H9 (cell line): ENCODE results near the gene JAK2. TPM values are rescaled to one million over a fixed set of nuclear protein-coding genes. Genes with fewer than 3 reads are reported as not detected.

ENCODE experiments used
- DNase-seq: peaks from one replicate; pipeline ENCODE4 v3.0.0-alpha.2; 2017
- H2AFZ ChIP-seq: one replicate; pipeline ENCODE4 v1.6.1; 2013; ENCODE audit warnings: mild to moderate bottlenecking, low read length, control low read depth, moderate library complexity
- H2AK5ac ChIP-seq: 2 replicates; pipeline ENCODE4 v1.6.1; 2013; ENCODE audit warnings: low read length, control low read depth, mixed read lengths; ENCODE audit not compliant: insufficient read length
- H2BK120ac ChIP-seq: one replicate; pipeline ENCODE4 v1.6.1; 2013; ENCODE audit warnings: low read depth, mild to moderate bottlenecking, low read length, control low read depth, inconsistent platforms; ENCODE audit not compliant: poor library complexity, severe bottlenecking
- H2BK12ac ChIP-seq: 2 replicates; pipeline ENCODE4 v1.6.1; 2013; ENCODE audit warnings: low read length, control low read depth, mixed read lengths, low read depth; ENCODE audit not compliant: insufficient read length
- H2BK15ac ChIP-seq: 2 replicates; pipeline ENCODE4 v1.6.1; 2013; ENCODE audit warnings: low read depth, low read length, control low read depth
- H2BK20ac ChIP-seq: one replicate; pipeline ENCODE4 v1.6.1; 2013; ENCODE audit warnings: low read depth, mild to moderate bottlenecking, low read length, control low read depth, inconsistent platforms; ENCODE audit not compliant: poor library complexity, severe bottlenecking
- H2BK5ac ChIP-seq: 2 replicates; pipeline ENCODE4 v1.6.1; 2013; ENCODE audit warnings: low read length, control low read depth, mixed read lengths; ENCODE audit not compliant: insufficient read length
- H3K14ac ChIP-seq: 2 replicates; pipeline ENCODE4 v1.6.1; 2013; ENCODE audit warnings: low read length, control low read depth; ENCODE audit not compliant: insufficient read depth
- H3K18ac ChIP-seq: 2 replicates; pipeline ENCODE4 v1.6.1; 2013; ENCODE audit warnings: low read depth, mild to moderate bottlenecking, mixed read lengths, low read length, control low read depth; ENCODE audit not compliant: insufficient read length
- H3K23ac ChIP-seq: 2 replicates; pipeline ENCODE4 v1.6.1; 2013; ENCODE audit warnings: low read length, control low read depth, mixed read lengths, low read depth; ENCODE audit not compliant: insufficient read length
- H3K23me2 ChIP-seq: 2 replicates; pipeline ENCODE4 v1.6.1; 2013; ENCODE audit warnings: low read depth, mild to moderate bottlenecking, mixed read lengths, low read length, control low read depth; ENCODE audit not compliant: insufficient read length, poor library complexity, severe bottlenecking
- H3K27ac ChIP-seq: 2 replicates; pipeline ENCODE4 v1.5.1; 2013; ENCODE audit warnings: low read length, control low read depth, mixed read lengths, low read depth; ENCODE audit not compliant: insufficient read length
- H3K27me3 ChIP-seq: 2 replicates; pipeline ENCODE4 v1.6.1; 2013; ENCODE audit warnings: low read length, control low read depth, inconsistent platforms; ENCODE audit not compliant: insufficient read depth
- H3K4ac ChIP-seq: 2 replicates; pipeline ENCODE4 v1.6.1; 2013; ENCODE audit warnings: low read depth, mild to moderate bottlenecking, control low read depth, inconsistent platforms, low read length, moderate library complexity
- H3K4me1 ChIP-seq: 2 replicates; pipeline ENCODE4 v1.6.1; 2013; ENCODE audit warnings: low read length, control low read depth, inconsistent platforms; ENCODE audit not compliant: insufficient read depth
- H3K4me2 ChIP-seq: 2 replicates; pipeline ENCODE4 v1.6.1; 2013; ENCODE audit warnings: low read length, control low read depth, mixed read lengths; ENCODE audit not compliant: insufficient read length, insufficient read depth
- H3K56ac ChIP-seq: 2 replicates; pipeline ENCODE4 v1.6.1; 2013; ENCODE audit warnings: low read depth, mild to moderate bottlenecking, mixed read lengths, low read length, control low read depth; ENCODE audit not compliant: insufficient read length
- H3K79me1 ChIP-seq: 2 replicates; pipeline ENCODE4 v1.6.1; 2013; ENCODE audit warnings: low read depth, mild to moderate bottlenecking, moderate library complexity, low read length, control low read depth, inconsistent platforms; ENCODE audit not compliant: insufficient read depth, poor library complexity, severe bottlenecking
- H3K79me2 ChIP-seq: 2 replicates; pipeline ENCODE4 v1.6.1; 2013; ENCODE audit warnings: low read length, control low read depth, inconsistent platforms; ENCODE audit not compliant: insufficient read depth
- H3K9ac ChIP-seq: 2 replicates; pipeline ENCODE4 v1.6.1; 2013; ENCODE audit warnings: low read length, control low read depth, mixed read lengths; ENCODE audit not compliant: insufficient read length; ENCODE audit errors: extremely low read depth
- H3K9me3 ChIP-seq: one replicate; pipeline ENCODE4 v1.6.1; 2013; ENCODE audit warnings: low read depth, low read length, inconsistent platforms; ENCODE audit not compliant: control insufficient read depth
- H3T11ph ChIP-seq: one replicate; pipeline ENCODE4 v1.6.1; 2013; ENCODE audit warnings: mild to moderate bottlenecking, low read length, control low read depth, inconsistent platforms
- H4K20me1 ChIP-seq: one replicate; pipeline ENCODE4 v1.6.1; 2013; ENCODE audit not compliant: control insufficient read depth, insufficient read length, insufficient read depth
- H4K5ac ChIP-seq: 2 replicates; pipeline ENCODE4 v1.6.1; 2013; ENCODE audit warnings: low read depth, mild to moderate bottlenecking, mixed read lengths, low read length, control low read depth; ENCODE audit not compliant: insufficient read length
- H4K8ac ChIP-seq: replicated peaks from 2 replicates; pipeline ENCODE4 v1.6.1; 2013; ENCODE audit warnings: low read length, control low read depth, mixed read lengths, low read depth; ENCODE audit not compliant: insufficient read length
- H4K91ac ChIP-seq: 2 replicates; pipeline ENCODE4 v1.6.1; 2013; ENCODE audit warnings: low read depth, mild to moderate bottlenecking, moderate library complexity, mixed read lengths, low read length, control low read depth; ENCODE audit not compliant: insufficient read length
- H3K27ac Mint-ChIP-seq, 3 experiments: 2 replicates in 2 of 3; 3 replicates in 1 of 3; pipeline ENCODE4 v1.8.0; 2020 to 2021; ENCODE audit warnings: mixed read lengths in 3 of 3, mild to moderate bottlenecking in 1 of 3, moderate library complexity in 1 of 3
- H3K27me3 Mint-ChIP-seq: 2 replicates; pipeline ENCODE4 v1.8.0; 2021; ENCODE audit warnings: low read depth, mild to moderate bottlenecking, moderate library complexity, mixed read lengths
- H3K36me3 Mint-ChIP-seq, 3 experiments: 2 replicates in 2 of 3; 3 replicates in 1 of 3; pipeline ENCODE4 v1.8.0; 2020 to 2021; ENCODE audit warnings: low read depth in 3 of 3, mixed read lengths in 3 of 3; ENCODE audit not compliant: insufficient read depth in 1 of 3
- H3K4me1 Mint-ChIP-seq, 2 experiments: 2 replicates each; pipeline ENCODE4 v1.8.0; 2020; ENCODE audit warnings: mixed read lengths in 2 of 2
- H3K4me3 Mint-ChIP-seq, 2 experiments: 2 replicates in 1 of 2; 3 replicates in 1 of 2; pipeline ENCODE4 v1.8.0; 2020 to 2021; ENCODE audit warnings: mild to moderate bottlenecking in 2 of 2, mixed read lengths in 2 of 2, moderate library complexity in 1 of 2
- H3K9me3 Mint-ChIP-seq, 2 experiments: 2 replicates in 1 of 2; 3 replicates in 1 of 2; pipeline ENCODE4 v1.8.0; 2020; ENCODE audit warnings: mild to moderate bottlenecking in 2 of 2, mixed read lengths in 2 of 2, moderate library complexity in 1 of 2
- WGBS: extraction: QIAGEN DNeasy Blood & Tissue Kit; methylation state at CpG from one replicate; pipeline ENCODE4 v1.1.7; 2013; ENCODE audit warnings: missing lambda C conversion rate, low lambda C conversion rate, mixed read lengths; ENCODE audit not compliant: insufficient read length; ENCODE audit errors: extremely low coverage; 5-methylcytosine and 5-hydroxymethylcytosine counted together
- total RNA-seq: library from RNA; stranded (reverse); gene quantifications from 2 replicates; pipeline ENCODE4 v1.2.1, GENCODE V29; 2021
- TF ChIP-seq, protein P1 (sequence below): fragments of 200-600 bp; sonication (generic); conservative IDR thresholded peaks from 3 replicates; pipeline ENCODE4 v1.8.0; 2021; ENCODE audit warnings: antibody characterized with exemption, mild to moderate bottlenecking

The JAK2 gene
- total RNA-seq, 1 experiment from 2014 or later, result 3.4 TPM

DNA sequence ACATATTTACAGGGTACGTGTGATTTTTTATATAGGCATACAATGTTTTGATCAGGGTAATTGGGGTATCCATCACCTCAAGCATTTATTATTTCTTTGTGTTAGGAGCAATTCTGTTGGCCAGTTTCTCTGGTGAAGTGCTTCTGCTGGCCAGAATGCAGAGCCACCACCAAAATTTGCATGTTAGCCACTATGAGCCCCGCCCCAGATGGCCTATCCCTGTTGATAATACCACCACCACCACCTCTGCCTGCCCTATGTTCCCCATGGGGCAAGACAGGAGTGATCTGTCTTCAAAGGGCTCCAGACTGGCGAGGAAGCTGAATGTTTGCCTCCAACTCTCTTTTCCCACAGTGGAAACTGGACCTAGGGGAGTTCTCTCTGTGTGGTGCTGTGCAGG lies 26.0 kb upstream of the JAK2 start:
- no peaks in the 10 kb centered on the region for H3K23me2 ChIP-seq
- no peak overlapping the region for H3K9ac ChIP-seq
- H2AFZ ChIP-seq, result no peak overlapping the region
- no peaks in the 10 kb centered on the region for H3K27me3 Mint-ChIP-seq
- H3K56ac ChIP-seq, result no peak overlapping the region
- H3K23ac ChIP-seq, result no peak overlapping the region
- H3K79me2 ChIP-seq, result no peaks in the 10 kb centered on the region
- TF ChIP-seq, protein P1, sequence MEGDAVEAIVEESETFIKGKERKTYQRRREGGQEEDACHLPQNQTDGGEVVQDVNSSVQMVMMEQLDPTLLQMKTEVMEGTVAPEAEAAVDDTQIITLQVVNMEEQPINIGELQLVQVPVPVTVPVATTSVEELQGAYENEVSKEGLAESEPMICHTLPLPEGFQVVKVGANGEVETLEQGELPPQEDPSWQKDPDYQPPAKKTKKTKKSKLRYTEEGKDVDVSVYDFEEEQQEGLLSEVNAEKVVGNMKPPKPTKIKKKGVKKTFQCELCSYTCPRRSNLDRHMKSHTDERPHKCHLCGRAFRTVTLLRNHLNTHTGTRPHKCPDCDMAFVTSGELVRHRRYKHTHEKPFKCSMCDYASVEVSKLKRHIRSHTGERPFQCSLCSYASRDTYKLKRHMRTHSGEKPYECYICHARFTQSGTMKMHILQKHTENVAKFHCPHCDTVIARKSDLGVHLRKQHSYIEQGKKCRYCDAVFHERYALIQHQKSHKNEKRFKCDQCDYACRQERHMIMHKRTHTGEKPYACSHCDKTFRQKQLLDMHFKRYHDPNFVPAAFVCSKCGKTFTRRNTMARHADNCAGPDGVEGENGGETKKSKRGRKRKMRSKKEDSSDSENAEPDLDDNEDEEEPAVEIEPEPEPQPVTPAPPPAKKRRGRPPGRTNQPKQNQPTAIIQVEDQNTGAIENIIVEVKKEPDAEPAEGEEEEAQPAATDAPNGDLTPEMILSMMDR, result no peak
- no peak overlapping the region for H2BK5ac ChIP-seq
- no peak overlapping the region for H2BK15ac ChIP-seq
- no peak overlapping the region for H2AK5ac ChIP-seq
- no peak overlapping the region for H3K18ac ChIP-seq
- no peak overlapping the region for H4K8ac ChIP-seq
- H4K91ac ChIP-seq, result no peak overlapping the region
- H3T11ph ChIP-seq, result no peak overlapping the region
- no peak overlapping the region for H2BK120ac ChIP-seq
- H3K79me1 ChIP-seq, result no peaks in the 10 kb centered on the region
- H3K4me2 ChIP-seq, result no peak overlapping the region
- no peaks in the 10 kb centered on the region for H3K27me3 ChIP-seq
- peaks cover 3 to 8% (median 4%) of the 10 kb centered on the region in 3 experiments; a peak in 6 of 7 replicates for H3K36me3 Mint-ChIP-seq
- DNase-seq, result no peak
- no peak overlapping the region for H2BK20ac ChIP-seq
- H3K4me1 Mint-ChIP-seq, result no peaks in the 10 kb centered on the region
- H4K20me1 ChIP-seq, result no peaks in the 10 kb centered on the region
- no peak overlapping the region for H4K5ac ChIP-seq
- peaks cover 14 to 22% of the 10 kb centered on the region in 2 experiments for H3K9me3 Mint-ChIP-seq
- no peaks in the 10 kb centered on the region for H3K4me1 ChIP-seq
- H3K4ac ChIP-seq, result no peak overlapping the region
- no CpG with 5 or more reads among the region's 3 CpGs for WGBS
- no peak overlapping the region for H3K27ac ChIP-seq
- H3K14ac ChIP-seq, result no peak overlapping the region
- H3K4me3 Mint-ChIP-seq, result no peak overlapping the region
- H3K9me3 ChIP-seq, result no peaks in the 10 kb centered on the region
- no peak overlapping the region; a peak in 1 of 7 replicates for H3K27ac Mint-ChIP-seq
- no peak overlapping the region for H2BK12ac ChIP-seq
